DND-41 (cell line): ENCODE results near the gene ADAM30.

Experiments
- EZH2 ChIP-seq: IDR thresholded peaks from 3 replicates; pipeline ENCODE4 v1.6.1; 2012; ENCODE audit warnings: borderline replicate concordance, low read depth, mild to moderate bottlenecking, moderate library complexity, low read length, inconsistent platforms; ENCODE audit not compliant: severe bottlenecking
- TF ChIP-seq, protein P1 (sequence below): IDR thresholded peaks from 2 replicates; pipeline ENCODE4 v1.5.1; 2012; ENCODE audit warnings: borderline replicate concordance, low read length, moderate library complexity, mild to moderate bottlenecking; ENCODE audit not compliant: poor library complexity, severe bottlenecking; ENCODE audit errors: extremely low read depth

DNA sequence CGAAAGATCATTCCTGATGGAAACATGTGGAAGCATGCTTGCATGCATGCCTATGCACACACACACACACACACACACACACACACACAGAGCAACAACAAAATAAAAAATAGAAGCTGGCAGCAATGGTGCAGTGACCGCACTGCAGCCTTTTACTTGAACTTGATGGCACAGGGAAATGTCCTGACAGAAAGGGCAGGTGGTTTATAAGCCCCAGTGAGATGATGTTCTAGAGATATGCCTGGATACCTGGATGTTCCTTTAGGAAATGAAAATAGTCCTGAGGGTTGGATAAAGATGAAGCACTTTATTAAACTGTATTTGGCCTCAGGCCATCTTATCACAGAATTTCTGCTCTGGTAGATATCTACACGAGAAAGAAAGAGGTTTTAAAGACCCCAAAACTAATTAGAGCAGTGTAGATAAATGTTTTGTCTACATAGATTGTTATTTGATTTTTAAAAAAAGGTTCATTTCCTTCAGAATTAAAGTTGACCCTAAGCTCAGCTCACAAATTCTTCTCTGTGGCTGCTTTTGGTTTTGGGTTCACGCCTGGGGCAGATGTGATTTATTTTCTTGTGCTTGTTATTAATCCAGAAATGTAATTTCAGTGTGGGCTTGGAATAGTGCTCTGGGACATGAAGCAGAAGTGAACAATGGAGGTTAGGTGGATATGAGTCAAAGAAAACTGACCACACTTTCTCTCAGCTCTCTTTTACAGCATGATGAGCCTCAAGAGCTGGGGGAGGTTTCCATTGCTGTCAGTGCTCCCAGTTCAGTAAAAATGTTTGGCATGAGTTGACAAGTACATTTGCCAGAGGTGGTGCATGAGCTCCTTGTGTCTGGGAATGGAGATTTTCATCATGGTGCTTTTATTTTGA is 22.9 kb downstream of the ADAM30 start:
- TF ChIP-seq, protein P1, sequence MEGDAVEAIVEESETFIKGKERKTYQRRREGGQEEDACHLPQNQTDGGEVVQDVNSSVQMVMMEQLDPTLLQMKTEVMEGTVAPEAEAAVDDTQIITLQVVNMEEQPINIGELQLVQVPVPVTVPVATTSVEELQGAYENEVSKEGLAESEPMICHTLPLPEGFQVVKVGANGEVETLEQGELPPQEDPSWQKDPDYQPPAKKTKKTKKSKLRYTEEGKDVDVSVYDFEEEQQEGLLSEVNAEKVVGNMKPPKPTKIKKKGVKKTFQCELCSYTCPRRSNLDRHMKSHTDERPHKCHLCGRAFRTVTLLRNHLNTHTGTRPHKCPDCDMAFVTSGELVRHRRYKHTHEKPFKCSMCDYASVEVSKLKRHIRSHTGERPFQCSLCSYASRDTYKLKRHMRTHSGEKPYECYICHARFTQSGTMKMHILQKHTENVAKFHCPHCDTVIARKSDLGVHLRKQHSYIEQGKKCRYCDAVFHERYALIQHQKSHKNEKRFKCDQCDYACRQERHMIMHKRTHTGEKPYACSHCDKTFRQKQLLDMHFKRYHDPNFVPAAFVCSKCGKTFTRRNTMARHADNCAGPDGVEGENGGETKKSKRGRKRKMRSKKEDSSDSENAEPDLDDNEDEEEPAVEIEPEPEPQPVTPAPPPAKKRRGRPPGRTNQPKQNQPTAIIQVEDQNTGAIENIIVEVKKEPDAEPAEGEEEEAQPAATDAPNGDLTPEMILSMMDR = no peak
- TF ChIP-seq EZH2 = no peak
